PFSK-1 (cell line): ENCODE results near the gene ARHGAP15.

Source experiments
- FOXP2 ChIP-seq: optimal IDR thresholded peaks from 2 replicates; pipeline ENCODE3; 2011; ENCODE audit warnings: borderline replicate concordance, control low read depth, inconsistent platforms; ENCODE audit not compliant: insufficient read depth; ENCODE audit errors: extremely low read length, extremely low read depth
- POLR2AphosphoS5 ChIP-seq: IDR thresholded peaks from 2 replicates; pipeline ENCODE4 v1.6.1; 2012; ENCODE audit warnings: low read depth, mild to moderate bottlenecking, control low read depth, low read length, moderate library complexity
- REST ChIP-seq, 2 experiments: IDR thresholded peaks; 2 replicates each; pipeline versions ENCODE4 v1.6.1 to v1.8.0; 2011 to 2012; ENCODE audit warnings: low read depth in 2 of 2, low read length in 2 of 2, control low read depth in 1 of 2, inconsistent platforms in 1 of 2, mild to moderate bottlenecking in 1 of 2, moderate library complexity in 1 of 2; ENCODE audit not compliant: insufficient read depth in 1 of 2
- SIN3A ChIP-seq: IDR thresholded peaks from 2 replicates; pipeline ENCODE4 v1.6.1; 2012; ENCODE audit warnings: mild to moderate bottlenecking, low read length, moderate library complexity, borderline replicate concordance; ENCODE audit not compliant: insufficient read depth

DNA sequence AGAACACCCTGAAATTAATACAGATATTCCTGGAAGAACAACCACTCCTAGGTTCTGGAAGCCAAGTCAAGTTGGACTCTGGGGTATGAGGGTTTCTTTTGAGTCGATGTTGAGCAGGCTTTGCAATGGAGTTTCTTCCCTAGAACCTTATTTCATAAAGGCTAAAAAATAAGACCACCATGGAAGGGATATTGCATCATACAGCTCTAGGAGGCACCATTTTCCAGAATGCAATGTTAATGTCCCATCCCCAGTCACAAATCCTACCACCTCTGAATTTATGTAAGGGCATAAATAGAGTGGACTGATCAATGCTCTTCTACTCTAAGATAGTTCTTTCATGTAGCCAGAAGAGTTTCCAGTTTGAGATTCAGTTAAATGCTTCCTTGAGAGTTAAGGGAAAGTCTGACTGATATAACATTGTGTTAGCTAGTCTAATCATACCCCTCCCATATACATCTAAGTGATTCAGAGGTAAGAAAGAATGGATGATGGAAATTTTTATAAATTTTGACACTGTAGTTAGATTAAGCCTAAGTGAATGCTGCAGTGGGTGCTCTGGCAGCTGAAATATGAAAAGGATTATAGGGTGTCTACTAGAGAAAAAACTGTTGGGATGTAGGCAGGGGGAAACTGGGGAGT is 22.0 kb downstream of the ARHGAP15 start:
- TF ChIP-seq POLR2AphosphoS5 (no peak), REST (IDR thresholded peaks at IDR 0.05; ENCODE audit: insufficient read depth in 1 of 2, low read depth in 2 of 2, low read length in 2 of 2) (no peak), FOXP2 (no peak), SIN3A (no peak)
